GM18511 (cell line): ENCODE data around the gene ADI1.
A peak's percentile ranks its signal among the peaks of the same experiment; 100 is the strongest.

Source experiments
- ATAC-seq: cut with Tn5 transposase; IDR thresholded peaks from one replicate; pipeline ENCODE4 v1.9.1; 2021; ENCODE audit warnings: mild to moderate bottlenecking, moderate library complexity; ENCODE audit not compliant: unreplicated experiment

ADI1 gene

GRCh38 chr2:3519255-3520205 is at the start of gene ADI1:
Gene ADI1, minus strand, starts transcription at chr2:3519531. Its CDS starts 44 bp downstream, at chr2:3519487.
- peak; percentile 68 for ATAC-seq

- no peak for ATAC-seq
Observed at GRCh38 chr2:3566806-3567205, 47.5 kb upstream of the ADI1 start.

GRCh38 chr2:3565117-3565516 is 45.8 kb upstream of the ADI1 start:
- no peak for ATAC-seq

GRCh38 chr2:3563521-3563976 is 44.2 kb upstream of the ADI1 start:
- ATAC-seq = peak; percentile 61

- peak; percentile 97 for ATAC-seq
Observed at GRCh38 chr2:3558205-3559014, 39.1 kb upstream of the ADI1 start, which contains the start of gene RNASEH1. Gene RNASEH1, minus strand, starts transcription at chr2:3558333. Its CDS starts 73 bp downstream, at chr2:3558260.

GRCh38 chr2:3557639-3558204 is 38.4 kb upstream of the ADI1 start:
- peak; percentile 34 for ATAC-seq

- no peak for ATAC-seq
Observed at GRCh38 chr2:3553946-3554345, 34.6 kb upstream of the ADI1 start.

GRCh38 chr2:3547915-3548314 is 28.6 kb upstream of the ADI1 start:
- ATAC-seq = no peak

GRCh38 chr2:3545788-3546478 is 26.6 kb upstream of the ADI1 start:
- ATAC-seq = no peak

GRCh38 chr2:3543023-3543683 is 23.8 kb upstream of the ADI1 start:
- ATAC-seq = no peak

- no peak for ATAC-seq
Observed at GRCh38 chr2:3542107-3542506, 22.8 kb upstream of the ADI1 start.

GRCh38 chr2:3539836-3540235 is 20.5 kb upstream of the ADI1 start:
- no peak for ATAC-seq

- ATAC-seq = peak; percentile 75
Observed at GRCh38 chr2:3536682-3537632, 17.6 kb upstream of the ADI1 start.

GRCh38 chr2:3535794-3536681 is 16.7 kb upstream of the ADI1 start:
- ATAC-seq = peak; percentile 72

- no peak for ATAC-seq
Observed at GRCh38 chr2:3535467-3535793, 16.1 kb upstream of the ADI1 start.

GRCh38 chr2:3534251-3534814 is 15.0 kb upstream of the ADI1 start:
- no peak for ATAC-seq

GRCh38 chr2:3533836-3534235 is 14.5 kb upstream of the ADI1 start:
- ATAC-seq = no peak

- ATAC-seq = no peak
Observed at GRCh38 chr2:3532941-3533340, 13.6 kb upstream of the ADI1 start.
